Stimulated activated CD4-positive, alpha-beta T cell treated with anti-CD3 and anti-CD28 coated beads, Interleukin-15, amount 100 ng/mL, for 48 hours (primary cell): ENCODE results near the gene POLN.

Experiments used
- DNase-seq, 2 donors: peaks; one replicate each; pipeline ENCODE4 v3.0.0-alpha.2; 2020; ENCODE audit warnings: low read depth in 2 of 2

Gene POLN

DNA sequence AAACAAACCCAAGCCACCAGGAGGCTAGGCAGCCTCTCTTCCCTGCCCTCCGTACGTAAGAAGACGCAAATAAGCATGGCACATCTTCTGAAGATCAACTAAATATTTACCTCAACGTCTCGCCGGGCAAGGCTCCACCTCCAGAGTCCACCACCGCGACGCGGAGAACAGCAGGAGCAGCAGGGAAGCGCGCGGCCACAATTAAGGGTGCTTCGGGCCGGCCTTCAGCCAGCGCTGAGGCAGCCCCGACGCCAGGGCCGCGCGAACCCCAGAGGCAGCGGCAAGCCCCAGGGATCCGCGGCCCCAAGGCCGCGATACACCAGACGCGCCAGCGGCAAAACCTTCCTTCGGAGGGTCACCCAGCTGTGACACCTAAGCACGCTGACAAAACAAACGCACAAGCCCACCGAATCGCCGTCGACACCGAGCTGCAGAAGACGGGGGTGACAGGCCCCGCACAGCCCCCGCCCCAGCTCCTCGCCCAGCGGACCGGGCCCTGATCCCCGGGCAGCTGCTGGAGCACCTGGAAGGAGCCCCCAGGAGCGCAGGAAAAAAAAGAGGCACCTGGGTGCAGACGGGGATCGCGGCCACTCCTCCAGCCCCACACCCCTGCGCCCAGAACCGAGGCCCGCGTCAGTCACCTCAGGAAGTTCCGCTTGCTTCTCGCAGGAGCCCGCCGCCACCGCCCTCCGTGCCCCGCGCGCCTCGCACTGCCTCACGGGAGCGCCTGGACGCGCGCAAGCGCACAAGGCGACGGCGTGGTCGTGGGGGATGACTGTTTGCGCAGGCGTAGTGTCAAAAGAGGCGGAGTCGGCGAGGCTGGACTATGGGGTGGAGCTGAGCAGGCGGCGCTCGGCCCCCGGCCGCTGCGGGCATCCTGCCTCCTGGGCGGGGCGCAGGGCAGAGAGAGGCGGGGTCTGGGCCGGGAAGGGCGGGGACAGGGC is at the start of gene POLN, which contains the start of gene HAUS3:
Gene POLN, minus strand, starts transcription at position 712 of the 944 bp plus-strand sequence. CDS start 12,890 bp downstream, outside the sequence.
Gene HAUS3, minus strand, starts transcription at position 712 of the 944 bp plus-strand sequence. CDS start 1,175 bp downstream, outside the sequence.
- peak; percentile 99 for DNase-seq

DNA sequence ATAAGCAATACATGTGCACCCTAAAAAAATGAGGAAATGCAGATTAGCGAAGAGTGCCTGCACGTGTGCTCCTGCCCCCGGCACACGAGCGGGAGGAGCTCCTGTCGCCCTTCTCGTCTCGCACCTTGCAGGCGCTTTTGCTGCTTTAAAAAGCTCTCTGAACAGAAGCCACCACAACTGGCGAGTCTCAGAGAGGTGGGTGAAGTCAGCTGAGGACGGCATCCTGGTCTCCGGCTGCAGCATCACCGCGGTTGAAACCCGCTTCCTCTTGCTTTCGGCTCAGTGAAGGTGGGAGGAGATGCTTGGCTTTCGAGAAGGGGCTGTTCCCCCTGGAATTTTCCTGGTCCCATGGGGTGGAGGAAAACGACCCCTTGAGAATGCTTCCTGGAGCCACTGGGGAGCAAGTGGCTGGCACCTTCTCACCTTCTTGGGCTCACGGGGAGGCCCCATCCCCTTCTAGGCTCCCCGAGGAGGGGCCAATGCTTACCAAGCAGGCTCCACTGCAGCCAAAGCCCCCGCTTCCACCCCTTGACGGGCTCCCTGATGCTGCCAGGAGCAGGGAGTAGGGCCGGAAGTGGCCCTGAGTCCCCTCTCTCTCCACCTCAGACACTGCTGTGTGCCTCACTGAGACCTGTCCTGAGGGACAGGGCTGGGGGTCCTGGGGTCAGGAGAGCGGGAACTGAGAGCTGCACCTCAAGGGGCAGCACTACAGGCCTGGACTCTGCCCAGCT is 49.2 kb upstream of the POLN start:
- peak; percentile 21 to 37 for DNase-seq

DNA sequence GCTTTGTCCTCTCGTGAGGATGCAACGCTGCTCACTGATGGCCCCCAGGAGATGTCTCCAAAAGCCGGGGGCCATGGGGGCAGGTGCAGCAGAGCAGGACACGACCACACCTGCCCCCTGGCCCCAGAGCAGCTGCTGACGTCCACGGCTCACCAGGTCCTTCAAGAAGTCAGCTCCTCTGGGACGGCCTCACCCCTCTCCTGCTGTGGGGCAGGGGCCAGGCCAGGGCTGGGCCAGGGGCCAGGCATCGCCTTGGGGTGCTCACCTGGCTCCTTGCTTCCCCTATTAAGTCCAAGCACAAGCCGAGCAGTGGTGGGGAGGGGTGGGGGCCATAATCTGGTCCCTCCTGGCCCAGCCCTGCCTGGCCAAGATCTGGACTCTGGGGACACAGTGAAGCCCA is 48.6 kb upstream of the POLN start:
- DNase-seq = no peak

DNA sequence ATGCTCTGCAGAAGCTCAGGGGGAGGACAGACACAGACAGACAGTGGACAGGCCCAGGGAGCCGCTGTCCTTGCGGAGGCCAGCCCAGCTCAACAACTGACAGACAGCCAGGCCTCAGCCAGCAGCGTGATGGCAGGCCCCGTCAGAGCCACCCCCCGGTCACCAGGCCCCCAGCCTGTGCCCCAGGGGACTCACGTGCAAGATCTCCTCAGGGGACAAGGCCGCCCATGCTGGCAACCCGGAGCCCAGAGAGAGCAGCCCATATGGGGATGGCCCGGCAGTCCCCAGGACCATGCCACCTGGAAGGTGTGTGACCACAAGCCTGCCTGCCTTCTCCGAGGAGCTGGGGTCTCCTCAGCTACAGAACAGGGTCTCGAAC is 48.0 kb upstream of the POLN start:
- no peak for DNase-seq

DNA sequence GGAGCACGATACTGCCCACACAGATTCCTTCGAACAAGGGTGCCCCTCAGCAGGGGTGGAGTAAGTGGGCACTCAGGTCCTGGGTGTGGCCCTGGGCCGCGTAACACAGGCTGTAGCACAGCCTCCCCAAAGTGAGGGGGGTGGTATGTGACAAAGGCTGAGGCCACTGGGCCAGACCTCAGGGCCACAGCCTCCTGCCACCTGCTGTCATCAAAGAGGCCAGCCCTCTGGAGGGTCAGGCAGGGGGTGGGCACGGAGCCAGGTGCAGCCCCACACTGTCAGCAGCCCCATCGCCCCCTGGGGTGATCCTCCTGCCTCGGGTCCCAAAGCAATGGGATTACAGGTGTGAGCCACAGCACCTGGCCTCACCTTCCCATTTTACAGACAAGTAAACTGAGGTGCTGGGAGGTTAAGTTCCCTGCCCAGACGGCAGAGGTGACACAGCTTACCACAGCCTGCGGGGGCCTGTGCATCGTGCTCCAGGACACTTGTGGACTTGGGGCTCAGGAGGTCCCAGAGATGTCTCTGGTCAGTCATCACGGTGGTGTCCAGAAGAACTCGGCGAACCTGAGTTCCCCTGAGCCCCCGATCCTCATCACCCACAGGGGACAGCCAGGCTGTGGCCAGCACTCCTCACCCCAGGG is 47.5 kb upstream of the POLN start:
- DNase-seq = no peak

DNA sequence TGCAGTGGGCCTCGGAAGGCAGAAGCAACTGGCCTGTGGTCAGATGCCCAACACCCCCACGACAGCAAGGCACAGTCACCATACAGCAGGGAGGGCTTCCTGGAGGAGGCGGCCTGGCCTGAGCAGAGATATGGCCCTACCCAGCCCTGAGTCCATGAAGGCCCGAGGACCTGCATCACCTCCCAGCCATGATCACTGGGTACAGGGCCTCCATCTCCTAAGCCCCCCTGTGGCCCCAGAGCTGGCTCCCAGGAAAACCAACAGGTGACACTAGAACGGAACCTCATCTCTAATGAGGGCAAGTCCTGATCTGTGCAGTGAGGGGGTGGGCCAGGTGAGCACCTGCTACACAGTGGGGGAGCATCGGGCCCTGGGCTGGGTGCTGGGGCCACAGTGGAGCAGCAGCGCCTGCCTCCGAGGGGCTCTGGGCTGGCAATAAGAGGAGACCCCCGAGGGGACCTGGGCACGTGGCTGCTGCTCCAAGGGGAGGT is 46.2 kb upstream of the POLN start:
- DNase-seq = no peak

DNA sequence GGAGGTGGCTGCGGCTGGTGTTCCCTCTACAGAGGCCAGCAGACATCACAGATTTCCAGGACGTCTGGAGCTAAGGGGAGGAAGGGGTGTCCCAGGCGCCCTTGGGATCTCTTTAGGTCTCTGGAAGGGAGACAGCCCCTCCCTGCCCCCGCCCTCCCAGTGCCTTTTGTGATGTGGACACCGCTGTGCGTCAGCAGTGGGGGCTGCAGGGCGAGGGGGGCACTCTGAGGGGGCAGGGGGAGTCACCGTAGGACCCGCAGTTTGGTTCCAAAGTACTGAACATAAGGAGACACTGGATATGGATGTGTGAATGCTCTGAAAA is 45.6 kb upstream of the POLN start:
- DNase-seq = no peak

DNA sequence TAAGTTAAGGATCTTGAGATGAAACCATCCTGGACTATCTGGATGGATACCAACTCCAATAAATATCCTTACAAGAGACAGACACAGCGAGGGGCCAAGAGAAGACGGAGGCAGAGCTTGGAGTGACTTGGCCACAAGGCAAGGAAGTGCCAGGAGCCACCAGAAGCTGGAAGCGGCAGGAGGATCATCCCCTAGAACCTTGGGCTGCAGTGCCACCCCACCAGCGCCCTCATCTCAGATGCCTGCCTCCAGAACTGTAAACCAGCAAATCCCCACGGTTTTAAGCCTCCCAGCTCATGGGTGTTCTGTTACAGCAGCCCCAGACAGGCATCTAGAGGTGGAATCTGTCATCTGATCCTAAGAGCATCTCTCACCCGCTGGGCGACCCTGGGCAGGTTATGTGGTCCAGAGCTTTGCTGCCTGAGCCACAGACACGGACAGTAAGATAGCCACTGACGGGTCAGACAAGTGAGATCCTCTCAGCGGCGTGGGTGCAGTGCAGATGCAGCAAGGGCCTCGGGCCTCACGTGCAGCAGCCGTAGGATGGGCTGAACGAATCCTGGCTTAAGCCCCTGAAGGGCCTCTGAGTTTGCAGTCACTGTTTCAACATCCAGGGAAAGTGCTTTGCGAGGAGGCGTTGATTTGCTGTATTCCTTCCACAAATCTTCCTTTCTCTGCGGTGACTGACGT is 45.1 kb upstream of the POLN start:
- DNase-seq = no peak

DNA sequence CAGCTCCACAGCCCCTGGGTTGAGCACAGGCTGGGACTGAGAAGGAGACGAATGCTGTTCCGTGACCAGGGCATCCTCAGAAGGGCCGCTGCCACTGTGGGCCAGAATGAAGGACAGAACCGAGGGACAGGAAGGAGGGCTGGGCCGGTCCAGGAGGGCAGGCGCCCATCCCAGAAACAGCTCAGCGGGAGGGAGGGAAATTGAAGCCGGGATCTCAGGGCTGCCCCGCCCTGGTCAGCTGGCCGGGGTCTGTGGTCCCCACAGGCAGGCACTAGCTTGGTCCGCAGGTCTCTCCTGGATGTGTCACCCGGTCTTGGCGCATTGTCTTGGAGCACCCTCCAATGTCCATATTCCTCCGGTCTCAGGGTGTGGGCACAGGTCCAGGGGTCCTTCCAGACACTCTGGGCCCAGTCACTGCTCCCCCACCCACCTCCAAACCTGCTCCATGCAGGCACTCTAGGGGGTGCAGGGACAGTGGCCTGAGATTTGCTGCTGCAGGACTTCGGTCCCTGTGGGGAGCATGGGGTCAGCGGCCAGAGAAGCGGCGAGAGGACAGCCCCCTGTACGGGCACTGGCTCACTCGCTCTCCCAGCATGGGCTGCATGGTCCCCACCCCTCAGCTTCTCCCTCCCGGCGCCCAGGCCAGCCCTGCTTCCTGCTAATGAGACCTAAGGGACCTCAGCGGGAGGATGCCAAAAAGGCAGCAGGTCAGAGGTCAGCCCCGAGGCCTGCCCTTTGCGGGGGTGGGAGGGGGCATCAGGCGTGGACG is 43.9 kb upstream of the POLN start:
- no peak for DNase-seq

DNA sequence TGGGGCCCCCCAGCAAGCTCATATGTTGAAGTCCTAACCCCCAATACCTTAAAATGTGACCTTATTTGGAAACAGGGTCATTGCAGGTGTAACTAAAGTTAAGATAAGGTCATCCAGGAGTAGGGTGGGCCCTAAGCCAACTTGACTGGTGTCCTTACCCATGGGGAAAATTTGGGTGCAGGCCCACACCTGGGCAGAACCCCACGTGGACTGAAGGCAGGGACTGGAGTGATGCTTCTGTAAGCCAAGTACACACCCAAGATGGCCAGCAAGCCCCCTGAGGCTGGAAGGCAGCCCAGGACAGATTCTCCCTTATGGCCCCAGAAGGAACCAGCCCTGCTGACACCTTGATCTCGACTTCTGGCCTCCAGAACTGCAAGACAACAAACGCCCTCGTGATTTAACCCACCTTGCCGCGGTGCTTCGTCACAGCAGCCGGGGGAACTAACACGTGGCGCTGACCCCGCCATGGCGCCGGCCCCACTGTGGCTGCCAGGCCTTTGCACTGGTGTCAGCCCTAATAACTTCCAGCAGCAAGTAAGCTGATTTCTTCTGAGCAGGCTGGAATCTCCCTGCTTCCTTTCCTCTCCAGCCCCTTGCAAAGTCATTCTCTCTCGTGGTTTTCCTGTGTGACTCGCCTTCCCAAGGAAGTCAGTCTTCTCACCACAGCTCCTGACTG is 43.2 kb upstream of the POLN start:
- DNase-seq = no peak

DNA sequence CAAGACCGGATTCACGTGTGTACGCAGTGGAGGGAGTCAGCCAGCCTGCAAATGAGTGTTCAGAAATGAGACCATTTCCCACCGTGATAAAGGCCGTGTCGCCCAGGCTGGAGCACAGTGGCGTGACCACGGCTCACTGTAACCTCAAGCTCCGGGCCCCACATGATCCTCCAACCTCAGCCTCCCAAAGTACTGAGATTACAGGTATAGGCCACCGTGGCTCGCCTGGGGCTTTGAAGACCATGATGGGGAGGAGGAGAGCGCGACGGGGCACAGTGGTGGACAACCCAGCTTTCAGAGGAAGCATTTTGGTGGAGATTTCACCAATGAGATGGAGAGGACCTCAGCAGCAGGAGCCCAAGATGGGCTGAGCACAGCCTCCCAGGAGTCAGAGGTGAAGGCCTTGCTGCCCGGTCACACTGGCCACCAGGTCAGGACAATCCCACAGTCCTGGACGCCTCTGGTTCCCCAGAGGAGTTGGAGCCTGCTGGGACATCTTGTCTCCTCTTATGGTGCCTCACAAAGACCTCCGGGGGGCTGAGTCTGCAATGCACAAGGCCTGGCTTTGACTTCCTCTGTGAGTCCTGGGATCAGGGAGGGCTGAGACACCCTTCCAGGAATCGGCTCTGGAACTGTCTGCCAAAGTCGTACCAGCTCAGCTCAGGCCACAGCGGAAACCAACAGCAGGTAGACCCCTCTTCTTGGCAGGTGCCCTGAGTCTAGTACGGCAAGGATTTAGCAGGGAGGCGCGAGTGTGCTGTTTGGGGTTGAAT is 42.4 kb upstream of the POLN start:
- no peak for DNase-seq

DNA sequence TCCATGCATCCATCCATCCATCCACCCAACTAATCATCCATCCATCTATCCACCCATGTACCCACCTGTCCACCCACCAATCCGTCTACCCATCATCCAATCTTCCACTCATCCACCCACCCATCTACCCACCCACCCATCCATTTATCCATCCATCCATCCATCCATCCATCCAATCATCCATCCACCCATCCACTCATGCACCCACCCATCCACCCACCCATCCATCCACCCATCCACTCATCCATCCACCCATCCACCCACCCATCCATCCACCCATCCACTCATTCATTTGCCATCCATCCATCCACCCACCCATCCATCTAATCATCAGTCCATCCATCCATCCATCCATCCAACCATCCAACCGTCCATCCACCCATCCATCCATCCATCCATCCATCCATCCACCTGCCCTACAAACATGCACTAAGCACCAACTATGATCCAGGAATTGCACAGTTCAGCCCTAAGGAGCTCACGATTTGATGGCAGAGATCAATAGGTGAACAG is 41.3 kb upstream of the POLN start:
- no peak for DNase-seq

DNA sequence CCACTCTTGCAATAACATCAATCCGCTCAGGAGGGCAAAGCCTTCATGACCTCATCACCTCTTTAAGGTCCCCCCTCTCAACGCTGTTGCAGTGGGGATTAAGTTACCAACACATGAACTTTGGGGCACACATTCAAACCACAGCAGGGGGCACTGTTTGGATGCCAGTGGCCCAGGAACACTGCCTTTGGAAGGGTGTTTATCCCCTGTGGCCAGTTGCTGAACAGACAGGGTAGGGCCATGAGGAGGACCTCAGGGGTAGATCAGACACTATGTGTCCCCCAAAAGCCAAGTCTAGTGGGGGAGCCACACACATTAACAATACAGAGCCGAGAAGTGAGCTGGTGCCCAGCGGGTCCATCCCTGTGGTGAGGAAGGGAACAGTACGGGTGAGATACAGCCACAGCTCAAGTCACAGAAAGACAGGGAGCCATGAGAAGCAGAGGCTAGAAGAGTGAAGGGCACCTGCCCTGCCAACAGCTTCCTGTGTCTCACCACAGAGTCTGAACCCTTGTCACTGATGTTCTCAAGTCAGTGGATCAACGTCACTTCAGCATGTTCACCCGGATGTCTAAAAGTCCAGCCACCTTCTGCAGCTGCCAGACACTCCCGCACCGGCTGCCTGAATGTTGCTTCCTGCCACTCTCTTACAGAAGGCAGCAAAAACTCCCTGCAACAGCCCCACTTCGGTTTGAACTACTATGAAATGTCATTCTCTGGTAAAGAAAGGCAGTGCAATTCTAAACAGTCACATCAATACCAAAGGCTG is 39.8 kb upstream of the POLN start:
- DNase-seq = peak; percentile 42 to 49

DNA sequence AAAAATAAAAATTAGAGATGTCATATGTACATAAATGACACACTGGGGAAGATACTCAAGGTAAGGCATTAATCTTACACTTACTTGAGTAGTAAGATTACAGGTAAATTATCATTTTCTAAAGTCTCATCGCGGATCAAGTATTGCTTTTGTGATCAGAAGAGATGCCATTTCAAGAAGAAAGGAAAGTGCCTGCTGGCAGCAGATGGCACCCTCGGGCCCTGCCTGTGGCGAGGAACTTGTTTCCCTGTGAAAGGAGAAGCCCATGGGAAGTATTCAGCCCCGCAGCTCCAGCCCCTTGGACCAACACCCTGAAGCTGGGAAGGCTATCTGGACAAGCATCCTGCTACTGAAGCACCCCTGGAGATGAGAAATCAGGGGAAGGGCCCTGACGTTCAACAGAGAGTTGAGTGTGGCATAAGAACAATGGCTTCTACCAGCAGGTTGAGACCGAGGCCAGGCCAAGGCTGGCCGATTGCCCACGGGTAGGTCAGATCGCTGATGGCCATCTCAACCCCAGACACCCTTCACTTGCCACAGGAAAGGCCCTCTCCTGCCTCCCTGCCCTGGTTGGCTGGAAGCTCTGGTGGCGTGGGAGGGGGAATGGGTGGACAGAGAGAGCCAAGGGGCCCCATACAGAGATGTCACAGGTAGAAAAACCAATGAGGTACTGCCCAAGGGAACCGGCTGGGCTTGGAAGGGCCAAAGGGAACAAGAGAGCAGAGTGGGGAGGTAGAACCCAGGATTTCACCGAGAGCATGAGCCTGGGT is 38.8 kb upstream of the POLN start:
- no peak for DNase-seq

DNA sequence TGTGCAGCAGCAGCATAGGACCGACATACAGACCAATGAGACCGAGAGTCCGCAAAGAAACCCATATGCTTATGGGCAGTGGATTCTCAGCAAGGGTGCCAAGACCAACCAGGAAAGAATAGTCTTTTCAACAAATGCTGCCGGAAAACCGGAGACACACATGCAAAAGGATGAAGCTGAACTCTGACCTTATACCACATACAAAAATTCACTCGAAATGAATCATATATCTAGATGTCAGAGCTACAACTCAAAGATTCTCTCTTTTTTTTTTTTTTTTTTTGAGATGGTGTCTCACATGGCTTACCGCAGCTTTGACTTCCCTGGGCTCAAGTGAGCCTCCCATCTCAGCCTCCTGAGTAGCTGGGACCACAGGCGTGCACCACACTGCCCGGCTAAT is 36.0 kb upstream of the POLN start:
- DNase-seq = no peak

DNA sequence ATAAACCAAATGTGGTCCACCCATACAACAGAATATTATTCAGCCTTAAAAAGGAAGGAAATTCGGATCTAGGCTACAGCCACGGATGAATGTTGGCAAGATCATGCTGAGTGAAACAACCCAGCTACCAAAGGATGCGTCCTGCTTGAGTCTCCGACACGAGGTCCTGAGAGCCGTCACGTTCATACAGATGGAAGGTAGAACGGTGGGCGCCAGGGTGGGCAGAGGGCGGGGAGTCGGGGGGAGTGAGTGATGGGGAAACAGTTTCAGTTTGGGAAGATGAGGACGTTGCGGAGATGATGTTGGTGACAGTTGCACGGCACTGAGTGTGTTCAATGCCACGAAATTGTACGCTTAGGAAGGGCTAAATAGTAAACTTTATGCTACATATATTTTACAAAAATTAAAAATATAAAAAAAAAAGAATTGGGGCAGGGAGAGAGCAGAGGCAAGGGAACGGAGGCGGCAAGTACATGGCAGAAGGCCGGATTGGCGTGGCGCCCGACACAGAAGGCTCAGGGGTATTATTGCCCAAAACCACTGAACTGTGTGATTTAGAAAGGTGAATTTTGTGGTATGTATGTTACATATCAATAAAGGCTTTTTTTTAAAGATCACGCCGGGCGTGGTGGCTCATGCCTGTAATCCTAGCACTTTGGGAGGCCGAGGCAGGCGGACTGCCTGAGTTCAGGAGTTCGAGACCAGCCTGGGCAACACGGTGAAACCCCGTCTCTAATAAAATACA is 34.8 kb upstream of the POLN start:
- no peak for DNase-seq
